HCT116 (cell line): Measurements from ENCODE around the gene TRPM3. TPM values are rescaled to one million over a fixed set of nuclear protein-coding genes. Genes with fewer than 3 reads are reported as not detected.

ENCODE experiments used
- ATAC-seq: fragments of 200-7000 bp; cut with Tn5 transposase; 2 replicates; pipeline ENCODE4 v1.9.1; 2020; ENCODE audit warnings: mild to moderate bottlenecking, moderate library complexity
- BruUV-seq: library from RNA; stranded (reverse); fragments of 400-500 nt; replicated peaks from 2 replicates; lab custom pipeline; 2021; lab: Mats Ljungman, UMichigan
- CTCF ChIA-PET: fragments of 300-600 bp; sonication (Branson Sonifier 250); formaldehyde crosslinking; loops from one replicate; lab custom pipeline; 2021; ENCODE audit warnings: antibody characterized with exemption; lab: Charles Lee
- POLR2A ChIA-PET: fragments of 300-600, 350-600 bp; sonication (Branson Sonifier 250); formaldehyde crosslinking; loops from one replicate; lab custom pipeline; 2021; ENCODE audit warnings: antibody characterized with exemption; lab: Charles Lee
- RAD21 ChIA-PET, 2 experiments: fragments of 300-600 bp; sonication (Branson Sonifier 250); formaldehyde crosslinking; loops; one replicate each; lab custom pipeline; 2023; ENCODE audit warnings: low total read pairs in 2 of 2; ENCODE audit not compliant: uncharacterized antibody in 2 of 2, unreplicated experiment in 2 of 2, low non-redundant PET in 1 of 2; lab: Charles Lee
- DNase-seq: peaks from one replicate; pipeline ENCODE4 v3.0.0-alpha.2; 2010; ENCODE audit warnings: low read depth, low spot score
- H2AFZ ChIP-seq: fragments of 200-600 bp; shearing (Covaris generic), sonication (generic); 2 replicates; pipeline ENCODE4 v1.6.1; 2017; ENCODE audit warnings: low read depth, mixed run types, mixed read lengths, antibody characterized with exemption, low read length; ENCODE audit not compliant: poor library complexity, severe bottlenecking
- H3K27ac ChIP-seq: 2 replicates; pipeline ENCODE4 v1.5.1; 2012; ENCODE audit warnings: low read depth, low read length
- H3K27me3 ChIP-seq: fragments of 200-600 bp; sonication (generic); 2 replicates; pipeline ENCODE4 v1.6.1; 2016; ENCODE audit warnings: mixed run types, low read length, mixed read lengths; ENCODE audit not compliant: insufficient read depth
- H3K36me3 ChIP-seq, 2 experiments: fragments of 200-500 bp in 1 of 2; fragments of 200-600 bp in 1 of 2; sonication (Bioruptor generic) in 1 of 2; sonication (generic) in 1 of 2; 2 replicates each; pipeline versions ENCODE4 v1.5.1 to v1.6.1; 2014 to 2016; ENCODE audit warnings: low read length in 2 of 2, inconsistent platforms in 1 of 2, mixed read lengths in 1 of 2, mixed run types in 1 of 2; ENCODE audit not compliant: insufficient read depth in 2 of 2, control insufficient read depth in 1 of 2
- H3K4me1 ChIP-seq, 2 experiments: fragments of 200-600 bp in 1 of 2; sonication (generic) in 1 of 2; 2 replicates each; pipeline versions ENCODE4 v1.5.1 to v1.6.1; 2012 to 2017; ENCODE audit warnings: low read length in 2 of 2, inconsistent platforms in 1 of 2, mild to moderate bottlenecking in 1 of 2, mixed read lengths in 1 of 2, mixed run types in 1 of 2, moderate library complexity in 1 of 2; ENCODE audit not compliant: insufficient read depth in 2 of 2, control insufficient read depth in 1 of 2
- H3K4me2 ChIP-seq: fragments of 200-600 bp; sonication (generic); 2 replicates; pipeline ENCODE4 v1.6.1; 2017; ENCODE audit warnings: mixed run types, low read length, mixed read lengths
- H3K4me3 ChIP-seq, 2 experiments: fragments of 200-600 bp in 1 of 2; sonication (generic) in 1 of 2; replicated peaks in 1 of 2; 2 replicates each; pipeline ENCODE4 v1.5.1; 2011 to 2016; ENCODE audit warnings: low read length in 2 of 2, control low read depth in 1 of 2, low read depth in 1 of 2, mild to moderate bottlenecking in 1 of 2, mixed read lengths in 1 of 2, mixed run types in 1 of 2
- H3K79me2 ChIP-seq: fragments of 200-600 bp; sonication (generic); 2 replicates; pipeline ENCODE4 v1.6.1; 2017; ENCODE audit warnings: mild to moderate bottlenecking, mixed run types, low read length, moderate library complexity, mixed read lengths; ENCODE audit not compliant: insufficient read depth
- H3K9ac ChIP-seq: fragments of 200-600 bp; sonication (generic); 2 replicates; pipeline ENCODE4 v1.6.1; 2016; ENCODE audit warnings: low read length, mixed read lengths
- H3K9me2 ChIP-seq: fragments of 200-600 bp; sonication (generic), shearing (Covaris generic); 2 replicates; pipeline ENCODE4 v1.6.1; 2017; ENCODE audit warnings: mixed run types, mild to moderate bottlenecking, moderate library complexity; ENCODE audit not compliant: insufficient read depth
- H3K9me3 ChIP-seq, 2 experiments: fragments of 200-500 bp in 1 of 2; fragments of 200-600 bp in 1 of 2; sonication (Bioruptor generic) in 1 of 2; sonication (generic) in 1 of 2; 2 replicates each; pipeline ENCODE4 v1.6.1; 2014 to 2017; ENCODE audit warnings: low read length in 2 of 2, mixed read lengths in 2 of 2, inconsistent platforms in 1 of 2, low read depth in 1 of 2, mild to moderate bottlenecking in 1 of 2, mixed run types in 1 of 2, moderate library complexity in 1 of 2; ENCODE audit not compliant: control insufficient read depth in 1 of 2, insufficient read depth in 1 of 2
- H4K20me1 ChIP-seq: fragments of 200-600 bp; sonication (generic), shearing (Covaris generic); 2 replicates; pipeline ENCODE4 v1.6.1; 2017; ENCODE audit warnings: mixed run types, mild to moderate bottlenecking, moderate library complexity; ENCODE audit not compliant: insufficient read depth
- CBX3 ChIP-seq: IDR thresholded peaks from 2 replicates; pipeline ENCODE4 v1.6.1; 2012; ENCODE audit warnings: low read depth
- CEBPB ChIP-seq: IDR thresholded peaks from 2 replicates; pipeline ENCODE4 v1.6.1; 2012; ENCODE audit warnings: low read depth
- CTCF ChIP-seq, 3 experiments: fragments of 200-600 bp in 1 of 3; sonication (generic) in 1 of 3; IDR thresholded peaks in 2 of 3; conservative IDR thresholded peaks in 1 of 3; 2 replicates each; pipeline ENCODE4 v1.5.1; 2012 to 2017; ENCODE audit warnings: low read depth in 2 of 3, low read length in 2 of 3, antibody characterized with exemption in 1 of 3, borderline replicate concordance in 1 of 3, control low read depth in 1 of 3, mild to moderate bottlenecking in 1 of 3, mixed read lengths in 1 of 3, mixed run types in 1 of 3, moderate library complexity in 1 of 3; ENCODE audit not compliant: insufficient read depth in 1 of 3
- EZH2 ChIP-seq: fragments of 200-600 bp; sonication (generic); IDR thresholded peaks from 2 replicates; pipeline ENCODE4 v1.6.1; 2017; ENCODE audit warnings: antibody characterized with exemption, mixed run types
- FOSL1 ChIP-seq: IDR thresholded peaks from 2 replicates; pipeline ENCODE4 v1.6.1; 2012; ENCODE audit warnings: low read depth
- JUND ChIP-seq: IDR thresholded peaks from 2 replicates; pipeline ENCODE4 v1.6.1; 2012
- MAX ChIP-seq: IDR thresholded peaks from 2 replicates; pipeline ENCODE4 v1.6.1; 2012
- RAD21 ChIP-seq: IDR thresholded peaks from 2 replicates; pipeline ENCODE4 v1.6.1; 2012; ENCODE audit warnings: low read depth, mild to moderate bottlenecking
- SP1 ChIP-seq: IDR thresholded peaks from 2 replicates; pipeline ENCODE4 v1.6.1; 2012; ENCODE audit warnings: low read depth
- SRF ChIP-seq: IDR thresholded peaks from 2 replicates; pipeline ENCODE4 v1.6.1; 2012; ENCODE audit warnings: low read depth
- TCF7L2 ChIP-seq: IDR thresholded peaks from 2 replicates; pipeline ENCODE4 v1.7.0; 2011; ENCODE audit warnings: borderline replicate concordance, inconsistent platforms; ENCODE audit not compliant: insufficient read depth, insufficient read length; ENCODE audit errors: extremely low read depth
- YY1 ChIP-seq: IDR thresholded peaks from 2 replicates; pipeline ENCODE4 v1.6.1; 2011; ENCODE audit warnings: low read length, low read depth, moderate library complexity, mild to moderate bottlenecking; ENCODE audit not compliant: insufficient replicate concordance; ENCODE audit errors: extremely low read depth
- ZNF274 ChIP-seq: fragments of 200-500 bp; sonication (Bioruptor generic); IDR thresholded peaks from 2 replicates; pipeline ENCODE4 v1.6.1; 2014; ENCODE audit warnings: mild to moderate bottlenecking, low read depth, low read length, inconsistent platforms
- intact Hi-C: fragments of 100-400 bp; cut with micrococcal nuclease; formaldehyde crosslinking; loops from 2 replicates; pipeline ENCODE4 v1.10.0; 2022
- total RNA-seq: library from RNA; stranded (reverse); gene quantifications from one replicate; pipeline ENCODE4 v1.2.1, GENCODE V29; 2021; ENCODE audit not compliant: unreplicated experiment
- TF ChIP-seq, protein P1 (sequence below): IDR thresholded peaks from 2 replicates; pipeline ENCODE4 v1.6.1; 2011; ENCODE audit warnings: mild to moderate bottlenecking, low read length, moderate library complexity; ENCODE audit not compliant: insufficient replicate concordance; ENCODE audit errors: extremely low read depth
- TF ChIP-seq, protein P2 (sequence below): IDR thresholded peaks from 2 replicates; pipeline ENCODE4 v1.6.1; 2012

Gene TRPM3
- total RNA-seq, 1 experiment from 2014 or later: not detected

DNA sequence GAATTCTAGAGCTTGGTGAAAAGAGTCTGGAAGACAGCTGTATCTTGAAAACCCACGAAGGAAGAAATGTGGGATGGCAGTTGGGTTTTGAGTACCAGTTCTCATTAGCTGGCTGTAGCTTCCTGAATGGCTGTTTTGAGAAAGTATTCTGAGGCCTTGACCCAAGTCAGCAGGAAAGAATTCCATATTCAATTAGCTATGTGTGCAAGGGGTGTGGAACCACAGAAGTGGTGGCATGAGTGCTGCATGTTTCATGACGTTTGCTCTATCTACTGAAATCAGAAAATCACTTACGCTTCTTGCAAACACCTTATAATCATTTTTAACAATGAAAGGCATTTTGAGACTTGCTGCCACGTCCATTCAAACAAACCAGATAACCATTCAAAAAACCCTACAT is 69.1 kb downstream of the TRPM3 start:
- ChIA-PET RAD21 (no interaction called here), CTCF (no interaction called here), POLR2A (no interaction called here)
- H3K4me2 ChIP-seq: no peak overlapping the region
- H3K9ac ChIP-seq: no peak overlapping the region
- TF ChIP-seq YY1: no peak
- no peak for TF ChIP-seq TCF7L2
- no peak for TF ChIP-seq CTCF (IDR thresholded peaks at IDR 0.05 in 2 of 3, conservative IDR thresholded peaks at IDR 0.05 in 1 of 3; ENCODE audit: borderline replicate concordance in 1 of 3, insufficient read depth in 1 of 3, low read depth in 2 of 3, low read length in 2 of 3)
- TF ChIP-seq JUND: no peak
- TF ChIP-seq, protein P1, sequence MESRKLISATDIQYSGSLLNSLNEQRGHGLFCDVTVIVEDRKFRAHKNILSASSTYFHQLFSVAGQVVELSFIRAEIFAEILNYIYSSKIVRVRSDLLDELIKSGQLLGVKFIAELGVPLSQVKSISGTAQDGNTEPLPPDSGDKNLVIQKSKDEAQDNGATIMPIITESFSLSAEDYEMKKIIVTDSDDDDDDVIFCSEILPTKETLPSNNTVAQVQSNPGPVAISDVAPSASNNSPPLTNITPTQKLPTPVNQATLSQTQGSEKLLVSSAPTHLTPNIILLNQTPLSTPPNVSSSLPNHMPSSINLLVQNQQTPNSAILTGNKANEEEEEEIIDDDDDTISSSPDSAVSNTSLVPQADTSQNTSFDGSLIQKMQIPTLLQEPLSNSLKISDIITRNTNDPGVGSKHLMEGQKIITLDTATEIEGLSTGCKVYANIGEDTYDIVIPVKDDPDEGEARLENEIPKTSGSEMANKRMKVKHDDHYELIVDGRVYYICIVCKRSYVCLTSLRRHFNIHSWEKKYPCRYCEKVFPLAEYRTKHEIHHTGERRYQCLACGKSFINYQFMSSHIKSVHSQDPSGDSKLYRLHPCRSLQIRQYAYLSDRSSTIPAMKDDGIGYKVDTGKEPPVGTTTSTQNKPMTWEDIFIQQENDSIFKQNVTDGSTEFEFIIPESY: no peak
- TF ChIP-seq FOSL1: no peak
- no peak for TF ChIP-seq EZH2
- TF ChIP-seq SRF: no peak
- TF ChIP-seq CBX3: no peak
- TF ChIP-seq ZNF274: no peak
- TF ChIP-seq RAD21: no peak
- TF ChIP-seq, protein P2, sequence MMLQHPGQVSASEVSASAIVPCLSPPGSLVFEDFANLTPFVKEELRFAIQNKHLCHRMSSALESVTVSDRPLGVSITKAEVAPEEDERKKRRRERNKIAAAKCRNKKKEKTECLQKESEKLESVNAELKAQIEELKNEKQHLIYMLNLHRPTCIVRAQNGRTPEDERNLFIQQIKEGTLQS: no peak
- TF ChIP-seq CEBPB: no peak
- no peak for TF ChIP-seq MAX
- no peak for TF ChIP-seq SP1
- no peak overlapping the region for H3K27ac ChIP-seq
- peaks cover 36% of the 10 kb centered on the region for H3K27me3 ChIP-seq
- H3K36me3 ChIP-seq: no peaks in the 10 kb centered on the region
- no peak overlapping the region for H2AFZ ChIP-seq
- H3K9me3 ChIP-seq: no peaks in the 10 kb centered on the region
- H3K4me1 ChIP-seq: no peaks in the 10 kb centered on the region
- H3K79me2 ChIP-seq: no peaks in the 10 kb centered on the region
- intact Hi-C loops: loop anchor here (1.0 kb wide), 1 partner anchor 19 kb away; no protein-coding TSS in a partner anchor
- no TSS peak for BruUV-seq
- H3K4me3 ChIP-seq: no peak overlapping the region
- no peaks in the 10 kb centered on the region for H4K20me1 ChIP-seq
- ATAC-seq (no peak), DNase-seq (no peak)
- no peaks in the 10 kb centered on the region for H3K9me2 ChIP-seq
